HepG2 (cell line): ENCODE measurements around the gene CAT. TPM values are rescaled to one million over a fixed set of nuclear protein-coding genes. Genes with fewer than 3 reads are reported as not detected.
A peak's percentile ranks its signal among the peaks of the same experiment; 100 is the strongest.

Source experiments
- AKAP8 ChIP-seq: sonication (generic); formaldehyde crosslinking; IDR thresholded peaks from 2 replicates; pipeline ENCODE4 v1.5.1; 2020; ENCODE audit warnings: mild to moderate bottlenecking, missing genetic modification reagents
- BRD4 ChIP-seq: sonication (generic); formaldehyde crosslinking; IDR thresholded peaks from 2 replicates; pipeline ENCODE4 v1.4.0; 2020; ENCODE audit warnings: missing genetic modification reagents
- CHD2 ChIP-seq: IDR thresholded peaks from 2 replicates; pipeline ENCODE4 v1.6.1; 2011; ENCODE audit warnings: low read depth, low read length, improper control_type of control experiment
- EEA1 ChIP-seq: sonication (generic); formaldehyde crosslinking; IDR thresholded peaks from 2 replicates; pipeline ENCODE4 v1.5.1; 2020; ENCODE audit warnings: mild to moderate bottlenecking, missing genetic modification reagents, borderline replicate concordance
- GLI4 ChIP-seq: sonication (generic); formaldehyde crosslinking; IDR thresholded peaks from 2 replicates; pipeline ENCODE4 v1.5.1; 2020; ENCODE audit warnings: missing genetic modification reagents, mild to moderate bottlenecking, moderate library complexity, borderline replicate concordance
- KDM4B ChIP-seq: sonication (generic); formaldehyde crosslinking; IDR thresholded peaks from 2 replicates; pipeline ENCODE4 v1.4.0; 2020; ENCODE audit warnings: missing genetic modification reagents
- RFX5 ChIP-seq: IDR thresholded peaks from 2 replicates; pipeline ENCODE4 v1.6.1; 2011; ENCODE audit warnings: low read depth, low read length, improper control_type of control experiment
- SCMH1 ChIP-seq: sonication (generic); formaldehyde crosslinking; IDR thresholded peaks from 2 replicates; pipeline ENCODE4 v1.9.0; 2021; ENCODE audit warnings: missing genetic modification reagents, mild to moderate bottlenecking, borderline replicate concordance
- SP140L ChIP-seq: sonication (generic); formaldehyde crosslinking; IDR thresholded peaks from 2 replicates; pipeline ENCODE4 v1.4.0; 2020; ENCODE audit warnings: missing genetic modification reagents, borderline replicate concordance
- TOPORS ChIP-seq: sonication (generic); formaldehyde crosslinking; IDR thresholded peaks from 2 replicates; pipeline ENCODE4 v1.8.0; 2023; ENCODE audit warnings: mild to moderate bottlenecking, missing genetic modification reagents
- ZBTB34 ChIP-seq: sonication (generic); formaldehyde crosslinking; IDR thresholded peaks from 2 replicates; pipeline ENCODE4 v1.8.0; 2022; ENCODE audit warnings: mild to moderate bottlenecking, missing genetic modification reagents
- ZEB1 ChIP-seq: IDR thresholded peaks from 2 replicates; pipeline ENCODE4 v1.6.1; 2012; ENCODE audit warnings: mild to moderate bottlenecking, low read depth, inconsistent platforms; ENCODE audit not compliant: insufficient replicate concordance
- ZNF562 ChIP-seq: sonication (generic); formaldehyde crosslinking; IDR thresholded peaks from 2 replicates; pipeline ENCODE4 v1.8.0; 2022; ENCODE audit warnings: missing genetic modification reagents, borderline replicate concordance
- polyA plus RNA-seq, 8 experiments: library from polyadenylated mRNA; depleted of rRNA in 3 of 8; stranded (reverse) in 7 of 8; unstranded in 1 of 8; fragments of >200 nt; fragmentation: Illumina TruSeq in 4 of 8; extraction: Trizol in 4 of 8; gene quantifications; 2 replicates each; pipeline versions ENCODE4 v1.2.1 to v1.2.3, GENCODE V29; 2011 to 2016; ENCODE audit warnings: low read depth in 4 of 8, missing spikeins in 1 of 8, mixed read lengths in 1 of 8; ENCODE audit not compliant: insufficient read depth in 1 of 8
- total RNA-seq, 5 experiments: library from RNA; depleted of rRNA; stranded (reverse); fragments of >200 nt; fragmentation: Illumina TruSeq; extraction: Trizol; gene quantifications; 2 replicates each; pipeline ENCODE4 v1.2.3, GENCODE V29; 2016; ENCODE audit warnings: low read depth in 1 of 5
- TF ChIP-seq, protein P1 (sequence below): sonication (generic); formaldehyde crosslinking; IDR thresholded peaks from 2 replicates; pipeline ENCODE4 v1.8.0; 2022; ENCODE audit warnings: missing genetic modification reagents, low read depth, mild to moderate bottlenecking, borderline replicate concordance
- TF ChIP-seq, protein P2 (sequence below): IDR thresholded peaks from 2 replicates; pipeline ENCODE4 v1.6.1; 2016; ENCODE audit warnings: low read depth, missing genetic modification reagents, missing compliant biosample characterization
- TF ChIP-seq, protein P3 (sequence below): sonication (generic); formaldehyde crosslinking; IDR thresholded peaks from 2 replicates; pipeline ENCODE4 v1.4.0; 2020; ENCODE audit warnings: missing genetic modification reagents
- TF ChIP-seq, protein P4 (sequence below): sonication (generic); formaldehyde crosslinking; IDR thresholded peaks from 2 replicates; pipeline ENCODE4 v1.8.0; 2022; ENCODE audit warnings: mild to moderate bottlenecking, missing genetic modification reagents, moderate library complexity

Gene CAT
- total and polyA plus RNA-seq, 2 of the 13 experiments (the other 11 are each of a cell fraction or from before 2014, with no cell fraction given): 107 to 136 TPM

GRCh38 chr11:34438529-34439507 lies at the start of gene CAT (continued):
- TF ChIP-seq ZBTB34 (CRISPR knock-in tag) (no peak), KDM4B (0 out of 2 replicates have a peak, but pooled peaks have one; percentile 52), AKAP8 (0 out of 2 replicates have a peak, but pooled peaks have one; percentile 17), TOPORS (CRISPR knock-in tag) (peak; percentile 52; the same call in 1 of the 2 replicates), ZNF562 (CRISPR knock-in tag) (no peak), ZEB1 (no peak), EEA1 (CRISPR knock-in tag) (peak; percentile 78; the same call in 1 of the 2 replicates), BRD4 (CRISPR knock-in tag) (no peak), SP140L (CRISPR knock-in tag) (no peak), SCMH1 (CRISPR knock-in tag) (no peak), CHD2 (no peak), GLI4 (CRISPR knock-in tag) (peak; percentile 76; the same call in 1 of the 2 replicates), RFX5 (peak; percentile 70)
- TF ChIP-seq, protein P1, sequence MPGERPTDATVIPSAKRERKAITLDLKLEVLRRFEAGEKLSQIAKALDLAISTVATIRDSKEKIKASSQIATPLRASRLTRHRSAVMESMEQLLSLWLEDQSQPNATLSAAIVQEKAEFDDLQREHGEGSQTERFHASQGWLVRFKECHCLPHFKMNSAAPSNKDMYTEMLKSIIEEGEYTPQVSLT (CRISPR knock-in tag): no peak
- TF ChIP-seq, protein P2, sequence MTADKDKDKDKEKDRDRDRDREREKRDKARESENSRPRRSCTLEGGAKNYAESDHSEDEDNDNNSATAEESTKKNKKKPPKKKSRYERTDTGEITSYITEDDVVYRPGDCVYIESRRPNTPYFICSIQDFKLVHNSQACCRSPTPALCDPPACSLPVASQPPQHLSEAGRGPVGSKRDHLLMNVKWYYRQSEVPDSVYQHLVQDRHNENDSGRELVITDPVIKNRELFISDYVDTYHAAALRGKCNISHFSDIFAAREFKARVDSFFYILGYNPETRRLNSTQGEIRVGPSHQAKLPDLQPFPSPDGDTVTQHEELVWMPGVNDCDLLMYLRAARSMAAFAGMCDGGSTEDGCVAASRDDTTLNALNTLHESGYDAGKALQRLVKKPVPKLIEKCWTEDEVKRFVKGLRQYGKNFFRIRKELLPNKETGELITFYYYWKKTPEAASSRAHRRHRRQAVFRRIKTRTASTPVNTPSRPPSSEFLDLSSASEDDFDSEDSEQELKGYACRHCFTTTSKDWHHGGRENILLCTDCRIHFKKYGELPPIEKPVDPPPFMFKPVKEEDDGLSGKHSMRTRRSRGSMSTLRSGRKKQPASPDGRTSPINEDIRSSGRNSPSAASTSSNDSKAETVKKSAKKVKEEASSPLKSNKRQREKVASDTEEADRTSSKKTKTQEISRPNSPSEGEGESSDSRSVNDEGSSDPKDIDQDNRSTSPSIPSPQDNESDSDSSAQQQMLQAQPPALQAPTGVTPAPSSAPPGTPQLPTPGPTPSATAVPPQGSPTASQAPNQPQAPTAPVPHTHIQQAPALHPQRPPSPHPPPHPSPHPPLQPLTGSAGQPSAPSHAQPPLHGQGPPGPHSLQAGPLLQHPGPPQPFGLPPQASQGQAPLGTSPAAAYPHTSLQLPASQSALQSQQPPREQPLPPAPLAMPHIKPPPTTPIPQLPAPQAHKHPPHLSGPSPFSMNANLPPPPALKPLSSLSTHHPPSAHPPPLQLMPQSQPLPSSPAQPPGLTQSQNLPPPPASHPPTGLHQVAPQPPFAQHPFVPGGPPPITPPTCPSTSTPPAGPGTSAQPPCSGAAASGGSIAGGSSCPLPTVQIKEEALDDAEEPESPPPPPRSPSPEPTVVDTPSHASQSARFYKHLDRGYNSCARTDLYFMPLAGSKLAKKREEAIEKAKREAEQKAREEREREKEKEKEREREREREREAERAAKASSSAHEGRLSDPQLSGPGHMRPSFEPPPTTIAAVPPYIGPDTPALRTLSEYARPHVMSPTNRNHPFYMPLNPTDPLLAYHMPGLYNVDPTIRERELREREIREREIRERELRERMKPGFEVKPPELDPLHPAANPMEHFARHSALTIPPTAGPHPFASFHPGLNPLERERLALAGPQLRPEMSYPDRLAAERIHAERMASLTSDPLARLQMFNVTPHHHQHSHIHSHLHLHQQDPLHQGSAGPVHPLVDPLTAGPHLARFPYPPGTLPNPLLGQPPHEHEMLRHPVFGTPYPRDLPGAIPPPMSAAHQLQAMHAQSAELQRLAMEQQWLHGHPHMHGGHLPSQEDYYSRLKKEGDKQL: no peak
- TF ChIP-seq, protein P3, sequence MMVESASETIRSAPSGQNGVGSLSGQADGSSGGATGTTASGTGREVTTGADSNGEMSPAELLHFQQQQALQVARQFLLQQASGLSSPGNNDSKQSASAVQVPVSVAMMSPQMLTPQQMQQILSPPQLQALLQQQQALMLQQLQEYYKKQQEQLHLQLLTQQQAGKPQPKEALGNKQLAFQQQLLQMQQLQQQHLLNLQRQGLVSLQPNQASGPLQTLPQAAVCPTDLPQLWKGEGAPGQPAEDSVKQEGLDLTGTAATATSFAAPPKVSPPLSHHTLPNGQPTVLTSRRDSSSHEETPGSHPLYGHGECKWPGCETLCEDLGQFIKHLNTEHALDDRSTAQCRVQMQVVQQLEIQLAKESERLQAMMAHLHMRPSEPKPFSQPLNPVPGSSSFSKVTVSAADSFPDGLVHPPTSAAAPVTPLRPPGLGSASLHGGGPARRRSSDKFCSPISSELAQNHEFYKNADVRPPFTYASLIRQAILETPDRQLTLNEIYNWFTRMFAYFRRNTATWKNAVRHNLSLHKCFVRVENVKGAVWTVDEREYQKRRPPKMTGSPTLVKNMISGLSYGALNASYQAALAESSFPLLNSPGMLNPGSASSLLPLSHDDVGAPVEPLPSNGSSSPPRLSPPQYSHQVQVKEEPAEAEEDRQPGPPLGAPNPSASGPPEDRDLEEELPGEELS (CRISPR knock-in tag): peak; percentile 39; the same call in 1 of the 2 replicates
- TF ChIP-seq, protein P4, sequence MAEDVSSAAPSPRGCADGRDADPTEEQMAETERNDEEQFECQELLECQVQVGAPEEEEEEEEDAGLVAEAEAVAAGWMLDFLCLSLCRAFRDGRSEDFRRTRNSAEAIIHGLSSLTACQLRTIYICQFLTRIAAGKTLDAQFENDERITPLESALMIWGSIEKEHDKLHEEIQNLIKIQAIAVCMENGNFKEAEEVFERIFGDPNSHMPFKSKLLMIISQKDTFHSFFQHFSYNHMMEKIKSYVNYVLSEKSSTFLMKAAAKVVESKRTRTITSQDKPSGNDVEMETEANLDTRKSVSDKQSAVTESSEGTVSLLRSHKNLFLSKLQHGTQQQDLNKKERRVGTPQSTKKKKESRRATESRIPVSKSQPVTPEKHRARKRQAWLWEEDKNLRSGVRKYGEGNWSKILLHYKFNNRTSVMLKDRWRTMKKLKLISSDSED: no peak
